ENCODE results near the gene GRXCR2.

The GRXCR2 gene

DNA sequence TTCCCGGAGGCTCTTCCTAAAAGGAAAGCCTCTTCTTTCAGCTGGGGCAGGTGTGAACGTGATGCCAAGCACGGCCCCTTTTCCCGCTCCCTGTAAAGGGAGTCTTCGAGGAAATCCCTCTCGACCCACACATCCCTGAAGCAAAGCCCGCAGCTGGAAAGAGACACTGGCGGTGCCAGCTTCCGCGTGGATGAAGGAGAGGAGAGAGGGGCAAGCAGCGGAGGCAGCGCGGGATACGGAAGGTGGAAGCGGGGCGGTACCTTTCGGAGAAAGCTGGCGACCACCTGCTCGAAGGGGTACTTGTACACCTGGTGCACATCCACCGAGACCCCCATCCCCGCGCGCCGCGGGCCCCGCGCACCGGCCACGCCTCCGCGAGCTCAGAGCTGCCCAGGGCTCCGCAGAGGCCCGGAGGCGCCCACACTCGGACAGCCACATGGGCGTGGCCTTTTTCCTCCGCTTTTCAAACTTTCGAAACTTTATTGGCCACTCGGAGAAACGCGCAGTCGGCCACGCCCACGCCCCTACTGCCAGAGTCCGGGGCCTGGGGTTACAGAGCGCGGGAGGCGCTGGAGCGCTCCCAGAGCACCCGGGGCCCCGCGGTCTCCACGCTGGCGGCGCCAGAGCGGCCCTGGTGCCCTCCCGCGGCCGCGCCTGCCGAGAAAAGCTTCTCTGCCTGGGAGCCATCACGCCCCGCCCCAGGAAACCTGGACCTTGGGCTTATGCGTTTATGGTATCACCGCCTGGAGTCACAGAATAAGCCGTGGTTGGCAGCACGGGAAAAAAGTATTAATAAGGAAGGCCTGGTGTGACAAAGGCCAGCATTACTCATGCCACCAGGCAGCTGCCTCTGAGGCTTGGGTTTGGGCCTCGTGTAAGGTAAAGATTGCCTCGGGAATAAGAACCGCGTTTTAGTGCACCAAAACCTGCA lies 37.6 kb downstream of the GRXCR2 start, which contains the start of gene PRELID2:
Gene PRELID2 (minus strand): TSS at position 426 of the 931 bp plus-strand sequence. CDS start 91 bp downstream, at position 335.
- DNase-seq = peak; percentile 24

- no peak for DNase-seq
Observed at GRCh38 chr5:145834554-145834916, 38.3 kb downstream of the GRXCR2 start.

- DNase-seq = no peak
Observed at GRCh38 chr5:145833631-145834200, 39.1 kb downstream of the GRXCR2 start.

DNA sequence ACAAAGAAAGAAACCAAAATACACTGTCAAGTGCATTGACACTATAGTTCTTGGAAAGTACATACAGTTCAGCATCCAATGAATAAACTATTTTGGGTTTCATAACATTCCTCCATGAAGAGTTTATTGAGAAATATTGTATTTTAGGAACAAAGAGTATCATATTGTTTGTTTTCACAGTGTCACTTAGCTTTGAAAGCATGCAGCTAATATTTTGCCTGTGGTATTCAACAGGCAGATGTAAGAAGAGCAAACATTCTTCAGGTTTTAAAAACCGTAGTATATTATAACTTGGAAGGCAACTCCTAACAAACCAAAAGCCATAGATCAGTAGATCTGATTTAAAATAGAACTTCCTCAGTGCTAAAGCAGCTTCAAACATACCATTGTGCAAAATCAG lies 42.2 kb downstream of the GRXCR2 start:
- no peak for DNase-seq

- no peak for DNase-seq
Observed at GRCh38 chr5:145829708-145830361, 43.0 kb downstream of the GRXCR2 start.

DNA sequence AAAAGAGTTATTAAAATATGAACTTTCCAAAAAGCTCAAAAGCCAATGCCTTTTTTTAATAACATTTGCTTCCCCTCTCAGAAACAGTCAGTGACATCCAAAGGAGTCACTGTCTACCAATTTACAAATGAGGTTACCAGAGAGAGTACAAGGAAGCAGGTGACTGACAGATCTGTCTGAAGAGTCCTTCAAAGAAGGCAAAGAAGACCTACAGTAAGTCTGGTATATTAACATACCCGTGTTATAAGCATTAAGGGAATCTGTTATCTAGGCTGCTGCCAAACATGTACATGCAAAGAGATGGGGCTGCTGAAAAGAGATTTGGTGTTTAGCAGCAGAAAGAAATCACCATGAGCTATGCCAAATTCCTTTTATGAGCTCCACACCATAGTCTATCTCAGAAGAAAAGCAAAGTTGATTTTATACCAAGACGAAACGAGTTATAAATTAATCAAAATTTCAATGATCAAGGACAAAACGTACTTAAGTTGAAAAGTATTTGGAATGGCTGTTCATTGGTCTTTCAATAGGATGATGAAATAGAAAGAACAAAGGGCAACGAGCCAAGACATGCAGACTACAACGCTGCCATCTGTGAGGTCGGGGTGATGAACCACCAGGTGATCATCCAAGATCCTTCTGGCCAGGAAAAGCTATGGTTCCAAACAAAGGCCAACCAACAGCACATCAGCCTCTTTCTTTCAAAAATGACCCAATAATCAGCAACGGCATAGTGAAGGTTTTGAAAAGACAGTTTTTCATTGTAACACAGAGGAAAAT lies 45.7 kb downstream of the GRXCR2 start:
- no peak for DNase-seq

DNA sequence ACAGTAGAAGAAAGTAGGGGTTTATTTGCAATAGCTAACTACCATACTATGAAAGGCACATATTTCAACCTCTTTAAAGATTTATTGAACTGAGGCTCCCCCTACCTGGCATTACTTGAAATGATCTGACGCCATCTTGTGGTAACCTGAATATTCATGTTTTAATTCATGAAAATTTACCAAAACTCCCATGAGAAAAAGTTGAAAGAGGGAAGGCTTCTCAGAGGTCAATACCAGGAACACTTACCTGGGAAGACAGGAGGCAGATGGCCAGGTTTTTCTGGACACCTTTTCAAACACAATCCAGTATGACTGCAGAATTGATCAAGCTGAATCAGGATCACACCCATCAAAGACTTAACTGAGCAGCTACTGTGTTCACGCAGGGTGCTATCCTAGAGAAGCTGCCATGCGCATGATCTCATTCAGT lies 47.0 kb downstream of the GRXCR2 start:
- DNase-seq = no peak

GRCh38 chr5:145824040-145824439 lies 48.8 kb downstream of the GRXCR2 start:
- DNase-seq = no peak

- no peak for DNase-seq
Observed at GRCh38 chr5:145818604-145819003, 54.2 kb downstream of the GRXCR2 start.

- no peak for DNase-seq
Observed at GRCh38 chr5:145812877-145813276, 59.9 kb downstream of the GRXCR2 start.

- DNase-seq = no peak
Observed at GRCh38 chr5:145811834-145812625, 60.8 kb downstream of the GRXCR2 start.
